ENCODE measurements around the gene LRIG1.

The LRIG1 gene

GRCh38 chr3:66502245-66502874, 1.5 kb upstream of the LRIG1 start:
- DNase-seq: no peak

GRCh38 chr3:66501483-66502244, 842 bp upstream of the LRIG1 start:
- DNase-seq: no peak

- DNase-seq: peak; percentile 31
These were observed 794 bp downstream of the LRIG1 start for GRCh38 chr3:66499881-66500575.

- no peak for DNase-seq
These were observed 1.9 kb downstream of the LRIG1 start for GRCh38 chr3:66498687-66499621.

GRCh38 chr3:66497985-66498671, 2.7 kb downstream of the LRIG1 start:
- no peak for DNase-seq

- no peak for DNase-seq
These were observed 3.4 kb downstream of the LRIG1 start for GRCh38 chr3:66497288-66497984.

GRCh38 chr3:66496746-66497145, 4.1 kb downstream of the LRIG1 start:
- no peak for DNase-seq

- no peak for DNase-seq
These were observed 4.5 kb downstream of the LRIG1 start for GRCh38 chr3:66496301-66496700.

- no peak for DNase-seq
These were observed 5.2 kb downstream of the LRIG1 start for GRCh38 chr3:66495668-66496045.

- DNase-seq: no peak
These were observed 5.7 kb downstream of the LRIG1 start for GRCh38 chr3:66494959-66495667.

- DNase-seq: no peak
These were observed 7.2 kb downstream of the LRIG1 start for GRCh38 chr3:66493458-66494099.

GRCh38 chr3:66492672-66493071, 8.2 kb downstream of the LRIG1 start:
- DNase-seq: no peak

GRCh38 chr3:66492071-66492470, 8.8 kb downstream of the LRIG1 start:
- no peak for DNase-seq

- DNase-seq: no peak
These were observed 9.8 kb downstream of the LRIG1 start for GRCh38 chr3:66490984-66491383.

- peak; percentile 34 for DNase-seq
These were observed 10.6 kb downstream of the LRIG1 start for GRCh38 chr3:66490214-66490613.

- DNase-seq: no peak
These were observed 11.2 kb downstream of the LRIG1 start for GRCh38 chr3:66489581-66489980.

- DNase-seq: no peak
These were observed 11.7 kb downstream of the LRIG1 start for GRCh38 chr3:66489115-66489514.

- DNase-seq: no peak
These were observed 12.3 kb downstream of the LRIG1 start for GRCh38 chr3:66488492-66488891.

GRCh38 chr3:66487465-66487864, 13.4 kb downstream of the LRIG1 start:
- DNase-seq: no peak

GRCh38 chr3:66486646-66487045, 14.2 kb downstream of the LRIG1 start:
- DNase-seq: no peak

Measured in NK-92 treated with Interleukin-12 subunit alpha and Interleukin-12 subunit beta, amount 100 ng/mL, for 24 hours (cell line).